HEK293T (cell line): ENCODE measurements around the gene LSM2.

ENCODE experiments used
- CTCF ChIA-PET: fragments of 350-600 bp; formaldehyde crosslinking; extraction: SDS; loops from one replicate; lab custom pipeline; 2021; ENCODE audit warnings: antibody characterized with exemption, inconsistent platforms; lab: Yijun Ruan, JAX
- POLR2A ChIA-PET: fragments of 350-600 bp; formaldehyde crosslinking; extraction: SDS; loops from one replicate; lab custom pipeline; 2020; ENCODE audit warnings: antibody characterized with exemption, inconsistent platforms; lab: Yijun Ruan, JAX
- DNase-seq: peaks from one replicate; pipeline ENCODE4 v3.0.0; 2012; ENCODE audit warnings: mixed read lengths; ENCODE audit errors: extremely low spot score
- ARNT ChIP-seq: fragments of 450-650 bp; IDR thresholded peaks from 2 replicates; pipeline ENCODE4 v1.6.1; 2017; ENCODE audit warnings: mild to moderate bottlenecking
- BHLHE40 ChIP-seq: fragments of 450-650 bp; IDR thresholded peaks from 2 replicates; pipeline ENCODE4 v1.6.1; 2016; ENCODE audit warnings: mild to moderate bottlenecking, moderate library complexity, borderline replicate concordance
- CTBP1 ChIP-seq: fragments of 450-650 bp; IDR thresholded peaks from 2 replicates; pipeline ENCODE4 v1.6.1; 2016; ENCODE audit warnings: borderline replicate concordance
- ELF4 ChIP-seq: fragments of 450-650 bp; IDR thresholded peaks from 2 replicates; pipeline ENCODE4 v1.6.1; 2017; ENCODE audit warnings: antibody characterized with exemption
- FOXA1 ChIP-seq: fragments of 450-650 bp; IDR thresholded peaks from 2 replicates; pipeline ENCODE4 v1.6.1; 2016; ENCODE audit warnings: mild to moderate bottlenecking
- FOXK2 ChIP-seq: fragments of 450-650 bp; IDR thresholded peaks from 2 replicates; pipeline ENCODE4 v1.6.1; 2016; ENCODE audit warnings: mild to moderate bottlenecking
- FOXM1 ChIP-seq: fragments of 450-650 bp; IDR thresholded peaks from 2 replicates; pipeline ENCODE4 v1.6.1; 2017; ENCODE audit warnings: mild to moderate bottlenecking, borderline replicate concordance
- HDGF ChIP-seq: fragments of 450-650 bp; IDR thresholded peaks from 2 replicates; pipeline ENCODE4 v1.6.1; 2017; ENCODE audit warnings: antibody characterized with exemption, borderline replicate concordance
- L3MBTL2 ChIP-seq: fragments of 450-650 bp; conservative IDR thresholded peaks from 2 replicates; pipeline ENCODE4 v1.6.1; 2016; ENCODE audit warnings: mild to moderate bottlenecking
- LEF1 ChIP-seq: fragments of 450-650 bp; IDR thresholded peaks from 2 replicates; pipeline ENCODE4 v1.6.1; 2017; ENCODE audit warnings: mild to moderate bottlenecking, borderline replicate concordance
- NFRKB ChIP-seq: fragments of 450-650 bp; IDR thresholded peaks from 2 replicates; pipeline ENCODE4 v1.6.1; 2016; ENCODE audit warnings: mild to moderate bottlenecking, moderate library complexity
- PKNOX1 ChIP-seq: fragments of 450-650 bp; IDR thresholded peaks from 2 replicates; pipeline ENCODE4 v1.6.1; 2016
- SP1 ChIP-seq: fragments of 450-650 bp; IDR thresholded peaks from 2 replicates; pipeline ENCODE4 v1.6.1; 2017
- SUZ12 ChIP-seq: fragments of 450-650 bp; IDR thresholded peaks from 2 replicates; pipeline ENCODE4 v1.6.1; 2016; ENCODE audit warnings: mild to moderate bottlenecking
- TARDBP ChIP-seq: fragments of 450-650 bp; IDR thresholded peaks from 2 replicates; pipeline ENCODE4 v1.6.1; 2016
- ZNF384 ChIP-seq: fragments of 450-650 bp; IDR thresholded peaks from 2 replicates; pipeline ENCODE4 v1.6.1; 2016

The LSM2 gene

GRCh38 chr6:31767096-31767645 is 39.6 kb downstream of the LSM2 start:
- POLR2A ChIA-PET: interaction anchor here (1.7 kb wide), 1 partner anchor 60 kb away, joined by 5 read pairs; the partner anchor contains the start of gene HSPA1B
- no peak for DNase-seq
- TF ChIP-seq TARDBP (no peak), ARNT (no peak), NFRKB (no peak), SUZ12 (no peak), FOXK2 (no peak)
- CTCF ChIA-PET: no interaction called here

GRCh38 chr6:31765910-31766794 is 40.6 kb downstream of the LSM2 start:
- ChIA-PET POLR2A (interaction anchor here (0.8 to 1.7 kb wide), 3 partner anchors 9 to 61 kb away, joined by 3 to 5 read pairs (median 5); partner anchors contain the start of gene HSPA1B), CTCF (no interaction called here)
- TF ChIP-seq NFRKB (no peak), BHLHE40 (no peak), FOXK2 (no peak), HDGF (no peak), PKNOX1 (no peak), L3MBTL2 (no peak), SUZ12 (no peak), ARNT (no peak), ZNF384 (no peak), LEF1 (no peak), ELF4 (no peak), TARDBP (no peak), FOXM1 (no peak), CTBP1 (no peak), FOXA1 (no peak), SP1 (no peak)
- no peak for DNase-seq

- ChIA-PET POLR2A (interaction anchor here (1.1 to 1.7 kb wide), 2 partner anchors 13 to 62 kb away, joined by 5 read pairs; partner anchors contain the start of gene HSPA1B), CTCF (no interaction called here)
- DNase-seq: no peak
- no peak for TF ChIP-seq FOXA1
- TF ChIP-seq ARNT: no peak
- no peak for TF ChIP-seq FOXM1
- TF ChIP-seq BHLHE40: no peak
- no peak for TF ChIP-seq HDGF
- TF ChIP-seq FOXK2: no peak
These were observed 41.2 kb downstream of the LSM2 start for GRCh38 chr6:31765559-31765909.

GRCh38 chr6:31764198-31764597 is 42.6 kb downstream of the LSM2 start:
- ChIA-PET CTCF (no interaction called here), POLR2A (no interaction called here)
- DNase-seq: no peak
- no peak for TF ChIP-seq SUZ12
- TF ChIP-seq FOXK2: no peak
- TF ChIP-seq SP1: no peak
- no peak for TF ChIP-seq FOXM1
- TF ChIP-seq L3MBTL2: no peak
- no peak for TF ChIP-seq FOXA1
- no peak for TF ChIP-seq BHLHE40
- no peak for TF ChIP-seq ZNF384

GRCh38 chr6:31763619-31763940 is 43.2 kb downstream of the LSM2 start:
- CTCF ChIA-PET: no interaction called here
- POLR2A ChIA-PET: interaction anchor here (1.0 kb wide), 1 partner anchor 24 kb away, joined by 3 read pairs; the partner anchor contains the start of gene MSH5
- no peak for DNase-seq
- TF ChIP-seq BHLHE40: no peak
- TF ChIP-seq L3MBTL2: no peak
- TF ChIP-seq NFRKB: no peak
- no peak for TF ChIP-seq SP1
- TF ChIP-seq FOXM1: no peak
- TF ChIP-seq FOXA1: no peak
- TF ChIP-seq HDGF: no peak
- no peak for TF ChIP-seq FOXK2
- TF ChIP-seq ARNT: no peak
- TF ChIP-seq SUZ12: no peak
- TF ChIP-seq PKNOX1: no peak
- no peak for TF ChIP-seq ELF4
- TF ChIP-seq ZNF384: no peak
- TF ChIP-seq TARDBP: no peak
- TF ChIP-seq CTBP1: no peak
- no peak for TF ChIP-seq LEF1

- no peak for TF ChIP-seq L3MBTL2
- TF ChIP-seq PKNOX1: no peak
- TF ChIP-seq FOXA1: no peak
- TF ChIP-seq FOXK2: no peak
- no peak for TF ChIP-seq SP1
- no peak for TF ChIP-seq ZNF384
- TF ChIP-seq NFRKB: no peak
- no peak for TF ChIP-seq TARDBP
- no peak for TF ChIP-seq FOXM1
- TF ChIP-seq SUZ12: no peak
- ChIA-PET POLR2A (interaction anchor here (1.0 kb wide), 1 partner anchor 23 kb away, joined by 3 read pairs; the partner anchor contains the start of gene MSH5), CTCF (no interaction called here)
- no peak for DNase-seq
These were observed 43.7 kb downstream of the LSM2 start for GRCh38 chr6:31762878-31763618.
